ENCODE measurements around the gene TFAM.

Gene TFAM

GRCh38 chr10:58435297-58435985, 50.2 kb downstream of the TFAM start:
- Histone ChIP-seq H3K4me2 (ENCODE audit: insufficient read depth, low read length) (no peak overlapping the region), H2AFZ (ENCODE audit: low read depth, low read length) (no peak overlapping the region), H3K4me1 (ENCODE audit: insufficient read depth, low read length) (peaks cover 5% of the 10 kb centered on the region), H3K27ac (ENCODE audit: low read length) (no peak overlapping the region), H4K20me1 (ENCODE audit: insufficient read depth, low read length) (no peaks in the 10 kb centered on the region), H3K79me2 (ENCODE audit: insufficient read depth, low read length) (no peaks in the 10 kb centered on the region), H3K27me3 (ENCODE audit: insufficient read depth, low read length, poor library complexity) (peaks cover 5% of the 10 kb centered on the region), H3K9me3 (ENCODE audit: insufficient read depth, low read length, severe bottlenecking) (no peaks in the 10 kb centered on the region), H3K4me3 (ENCODE audit: low read depth in 1 of 2, low read length in 2 of 2) (no peak overlapping the region), H3K36me3 (ENCODE audit: insufficient read depth, low read length) (no peaks in the 10 kb centered on the region), H3K9ac (ENCODE audit: low read depth, low read length) (no peak overlapping the region)
- TF ChIP-seq EZH2 (IDR thresholded peaks at IDR 0.05; ENCODE audit: borderline replicate concordance, low read depth, low read length, severe bottlenecking) (no peak), CTCF (IDR thresholded peaks at IDR 0.05; ENCODE audit: borderline replicate concordance, extremely low read depth, low read length, poor library complexity, severe bottlenecking) (no peak)
- ATAC-seq (ENCODE audit: insufficient read depth, low read depth) (peak; percentile 63; the same call in 2 of the 3 replicates), DNase-seq (peak; percentile 10)

- no peak overlapping the region for H3K4me2 ChIP-seq (ENCODE audit: insufficient read depth, low read length)
- H3K4me3 ChIP-seq (ENCODE audit: low read depth in 1 of 2, low read length in 2 of 2), result no peak overlapping the region
- H4K20me1 ChIP-seq (ENCODE audit: insufficient read depth, low read length), result no peaks in the 10 kb centered on the region
- no peak for ATAC-seq (ENCODE audit: insufficient read depth, low read depth)
- no peak overlapping the region for H3K9ac ChIP-seq (ENCODE audit: low read depth, low read length)
- DNase-seq, result peak; percentile 9
- no peaks in the 10 kb centered on the region for H3K79me2 ChIP-seq (ENCODE audit: insufficient read depth, low read length)
- TF ChIP-seq EZH2 (IDR thresholded peaks at IDR 0.05; ENCODE audit: borderline replicate concordance, low read depth, low read length, severe bottlenecking) (no peak), CTCF (IDR thresholded peaks at IDR 0.05; ENCODE audit: borderline replicate concordance, extremely low read depth, low read length, poor library complexity, severe bottlenecking) (no peak)
- no peak overlapping the region for H3K27ac ChIP-seq (ENCODE audit: low read length)
- no peaks in the 10 kb centered on the region for H3K9me3 ChIP-seq (ENCODE audit: insufficient read depth, low read length, severe bottlenecking)
- no peaks in the 10 kb centered on the region for H3K36me3 ChIP-seq (ENCODE audit: insufficient read depth, low read length)
- H3K27me3 ChIP-seq (ENCODE audit: insufficient read depth, low read length, poor library complexity), result peaks cover 5% of the 10 kb centered on the region
- H3K4me1 ChIP-seq (ENCODE audit: insufficient read depth, low read length), result peaks cover 5% of the 10 kb centered on the region
- H2AFZ ChIP-seq (ENCODE audit: low read depth, low read length), result no peak overlapping the region
These were observed 50.9 kb downstream of the TFAM start for GRCh38 chr10:58436071-58436470.

- H4K20me1 ChIP-seq (ENCODE audit: insufficient read depth, low read length), result no peaks in the 10 kb centered on the region
- H3K79me2 ChIP-seq (ENCODE audit: insufficient read depth, low read length), result no peaks in the 10 kb centered on the region
- no peak overlapping the region for H3K4me2 ChIP-seq (ENCODE audit: insufficient read depth, low read length)
- H3K4me3 ChIP-seq (ENCODE audit: low read depth in 1 of 2, low read length in 2 of 2), result no peak overlapping the region
- H3K4me1 ChIP-seq (ENCODE audit: insufficient read depth, low read length), result peaks cover 5% of the 10 kb centered on the region
- no peaks in the 10 kb centered on the region for H3K9me3 ChIP-seq (ENCODE audit: insufficient read depth, low read length, severe bottlenecking)
- no peaks in the 10 kb centered on the region for H3K36me3 ChIP-seq (ENCODE audit: insufficient read depth, low read length)
- peaks cover 5% of the 10 kb centered on the region for H3K27me3 ChIP-seq (ENCODE audit: insufficient read depth, low read length, poor library complexity)
- H3K27ac ChIP-seq (ENCODE audit: low read length), result no peak overlapping the region
- no peak for DNase-seq
- TF ChIP-seq EZH2 (IDR thresholded peaks at IDR 0.05; ENCODE audit: borderline replicate concordance, low read depth, low read length, severe bottlenecking) (no peak), CTCF (IDR thresholded peaks at IDR 0.05; ENCODE audit: borderline replicate concordance, extremely low read depth, low read length, poor library complexity, severe bottlenecking) (no peak)
- no peak for ATAC-seq (ENCODE audit: insufficient read depth, low read depth)
- H2AFZ ChIP-seq (ENCODE audit: low read depth, low read length), result no peak overlapping the region
- no peak overlapping the region for H3K9ac ChIP-seq (ENCODE audit: low read depth, low read length)
These were observed 53.2 kb downstream of the TFAM start for GRCh38 chr10:58438340-58438871.

Data from DND-41 (cell line).